GM21367 (cell line): ENCODE data around the gene RPL28.
"Not testable (repeated sequence)": the region's sequence is repeated elsewhere in the genome, so short reads cannot be mapped to it uniquely, and the experiment has no call there.

Experiments used
- ATAC-seq: cut with Tn5 transposase; IDR thresholded peaks from one replicate; pipeline ENCODE4 v1.9.1; 2021; ENCODE audit not compliant: unreplicated experiment

RPL28 gene

GRCh38 chr19:55391191-55391670 lies 5.5 kb downstream of the RPL28 start:
- no peak for ATAC-seq

- ATAC-seq: no peak
These were observed 6.2 kb downstream of the RPL28 start for GRCh38 chr19:55391702-55392615.

- ATAC-seq: no peak
These were observed 7.4 kb downstream of the RPL28 start for GRCh38 chr19:55392820-55393761.

- no peak for ATAC-seq
These were observed 12.6 kb downstream of the RPL28 start for GRCh38 chr19:55398200-55398925.

- no peak for ATAC-seq
These were observed 14.8 kb downstream of the RPL28 start for GRCh38 chr19:55400281-55401087.

- not testable (repeated sequence) for ATAC-seq
These were observed 15.7 kb downstream of the RPL28 start for GRCh38 chr19:55401390-55401789.

- no peak for ATAC-seq
These were observed 16.8 kb downstream of the RPL28 start for GRCh38 chr19:55402509-55402908.

- no peak for ATAC-seq
These were observed 19.9 kb downstream of the RPL28 start for GRCh38 chr19:55405638-55406037.

GRCh38 chr19:55406091-55406825 lies 20.5 kb downstream of the RPL28 start:
- no peak for ATAC-seq

GRCh38 chr19:55406826-55407549 lies 21.3 kb downstream of the RPL28 start:
- ATAC-seq: peak; percentile 17

GRCh38 chr19:55407550-55407799 lies 21.7 kb downstream of the RPL28 start, which contains the start of gene UBE2S:
TSS of gene UBE2S (minus strand) at chr19:55407788. CDS start at chr19:55407589, 199 bp downstream.
- peak; percentile 58 for ATAC-seq

GRCh38 chr19:55407800-55408532 lies 22.2 kb downstream of the RPL28 start:
- ATAC-seq: peak; percentile 69

GRCh38 chr19:55408533-55408872 lies 22.8 kb downstream of the RPL28 start:
- no peak for ATAC-seq

GRCh38 chr19:55409179-55409578 lies 23.4 kb downstream of the RPL28 start:
- ATAC-seq: not testable (repeated sequence)

- no peak for ATAC-seq
These were observed 24.4 kb downstream of the RPL28 start for GRCh38 chr19:55410168-55410567.

- ATAC-seq: no peak
These were observed 32.5 kb downstream of the RPL28 start for GRCh38 chr19:55418185-55418584.

- ATAC-seq: no peak
These were observed 33.4 kb downstream of the RPL28 start for GRCh38 chr19:55419103-55419502.

- ATAC-seq: no peak
These were observed 34.0 kb downstream of the RPL28 start for GRCh38 chr19:55419624-55420236.
